ENCODE data around the gene EFNA5. TPM values are rescaled to one million over a fixed set of nuclear protein-coding genes. Genes with fewer than 3 reads are reported as not detected.
A peak's percentile ranks its signal among the peaks of the same experiment; 100 is the strongest.

Gene EFNA5
- polyA plus RNA-seq, 1 of the 3 experiments (the other 2 are of a cell fraction), result 0.81 TPM

GRCh38 chr5:107378218-107378899 is 292.4 kb downstream of the EFNA5 start:
- no peaks in the 10 kb centered on the region for H3K9me2 ChIP-seq
- TF ChIP-seq JUND (IDR thresholded peaks at IDR 0.05) (peak; percentile 20), TCF12 (IDR thresholded peaks at IDR 0.05) (peak; percentile 47; the same call in 1 of the 2 replicates), EZH2phosphoT487 (IDR thresholded peaks at IDR 0.05; ENCODE audit: borderline replicate concordance, low read depth) (no peak), FOSL2 (IDR thresholded peaks at IDR 0.05; ENCODE audit: borderline replicate concordance, low read depth) (no peak; the same call in 1 of the 2 replicates), NFIC (IDR thresholded peaks at IDR 0.05; ENCODE audit: borderline replicate concordance) (no peak), RFX5 (IDR thresholded peaks at IDR 0.05; ENCODE audit: low read length) (no peak)
- TF ChIP-seq, protein P1, sequence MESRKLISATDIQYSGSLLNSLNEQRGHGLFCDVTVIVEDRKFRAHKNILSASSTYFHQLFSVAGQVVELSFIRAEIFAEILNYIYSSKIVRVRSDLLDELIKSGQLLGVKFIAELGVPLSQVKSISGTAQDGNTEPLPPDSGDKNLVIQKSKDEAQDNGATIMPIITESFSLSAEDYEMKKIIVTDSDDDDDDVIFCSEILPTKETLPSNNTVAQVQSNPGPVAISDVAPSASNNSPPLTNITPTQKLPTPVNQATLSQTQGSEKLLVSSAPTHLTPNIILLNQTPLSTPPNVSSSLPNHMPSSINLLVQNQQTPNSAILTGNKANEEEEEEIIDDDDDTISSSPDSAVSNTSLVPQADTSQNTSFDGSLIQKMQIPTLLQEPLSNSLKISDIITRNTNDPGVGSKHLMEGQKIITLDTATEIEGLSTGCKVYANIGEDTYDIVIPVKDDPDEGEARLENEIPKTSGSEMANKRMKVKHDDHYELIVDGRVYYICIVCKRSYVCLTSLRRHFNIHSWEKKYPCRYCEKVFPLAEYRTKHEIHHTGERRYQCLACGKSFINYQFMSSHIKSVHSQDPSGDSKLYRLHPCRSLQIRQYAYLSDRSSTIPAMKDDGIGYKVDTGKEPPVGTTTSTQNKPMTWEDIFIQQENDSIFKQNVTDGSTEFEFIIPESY (IDR thresholded peaks at IDR 0.05; ENCODE audit: borderline replicate concordance, low read depth), result no peak
- TF ChIP-seq, protein P2, sequence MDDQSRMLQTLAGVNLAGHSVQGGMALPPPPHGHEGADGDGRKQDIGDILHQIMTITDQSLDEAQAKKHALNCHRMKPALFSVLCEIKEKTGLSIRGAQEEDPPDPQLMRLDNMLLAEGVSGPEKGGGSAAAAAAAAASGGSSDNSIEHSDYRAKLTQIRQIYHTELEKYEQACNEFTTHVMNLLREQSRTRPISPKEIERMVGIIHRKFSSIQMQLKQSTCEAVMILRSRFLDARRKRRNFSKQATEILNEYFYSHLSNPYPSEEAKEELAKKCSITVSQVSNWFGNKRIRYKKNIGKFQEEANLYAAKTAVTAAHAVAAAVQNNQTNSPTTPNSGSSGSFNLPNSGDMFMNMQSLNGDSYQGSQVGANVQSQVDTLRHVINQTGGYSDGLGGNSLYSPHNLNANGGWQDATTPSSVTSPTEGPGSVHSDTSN (IDR thresholded peaks at IDR 0.05), result peak; percentile 77
- TF ChIP-seq, protein P3, sequence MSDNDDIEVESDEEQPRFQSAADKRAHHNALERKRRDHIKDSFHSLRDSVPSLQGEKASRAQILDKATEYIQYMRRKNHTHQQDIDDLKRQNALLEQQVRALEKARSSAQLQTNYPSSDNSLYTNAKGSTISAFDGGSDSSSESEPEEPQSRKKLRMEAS (IDR thresholded peaks at IDR 0.05; ENCODE audit: low read depth), result no peak
- 94% methylated on average over 2 of the region's 2 CpGs for WGBS (ENCODE audit: low lambda C conversion rate)
- H3K36me3 ChIP-seq (replicated peaks in 1 of 2; ENCODE audit: control insufficient read depth in 1 of 2, insufficient read depth in 2 of 2, low read length in 1 of 2), result no peaks in the 10 kb centered on the region
- ChIA-PET POLR2A (no interaction called here), CTCF (interaction anchor here (1.5 kb wide), 1 partner anchor 41 kb away, joined by 4 read pairs; no protein-coding TSS in a partner anchor)
- no peak overlapping the region for H3K27ac ChIP-seq (ENCODE audit: low read depth in 2 of 2, low read length in 1 of 2)
- no peaks in the 10 kb centered on the region for H3K79me2 ChIP-seq (ENCODE audit: insufficient read depth)
- H4K20me1 ChIP-seq (ENCODE audit: insufficient read depth), result no peaks in the 10 kb centered on the region
- no peaks in the 10 kb centered on the region for H3F3A ChIP-seq (replicated peaks; ENCODE audit: insufficient read depth)
- DNase-seq, result no peak
- no peak overlapping the region for H3K4me2 ChIP-seq
- H3K9me3 ChIP-seq, result no peaks in the 10 kb centered on the region
- H3K4me1 ChIP-seq (ENCODE audit: control insufficient read depth in 1 of 2, insufficient read depth in 2 of 2, low read depth in 1 of 2, low read length in 1 of 2), result peaks cover 0 to 15% of the 10 kb centered on the region in 2 experiments; a peak in 3 of 4 replicates
- H3K9ac ChIP-seq, result no peak overlapping the region
- peak overlapping the region; percentile 12; the same call in 1 of the 2 replicates for H2AFZ ChIP-seq (ENCODE audit: low read depth)
- no peaks in the 10 kb centered on the region for H3K27me3 ChIP-seq (ENCODE audit: insufficient read depth)
- H3K4me3 ChIP-seq (ENCODE audit: low read depth in 2 of 2, low read length in 1 of 2), result no peak overlapping the region

GRCh38 chr5:107377277-107377609 is 293.5 kb downstream of the EFNA5 start:
- WGBS (ENCODE audit: low lambda C conversion rate), result 91% methylated on average over 5 of the region's 5 CpGs
- ChIA-PET POLR2A (no interaction called here), CTCF (interaction anchor here (0.9 kb wide), 1 partner anchor 13 kb away, joined by 4 read pairs; no protein-coding TSS in a partner anchor)
- Histone ChIP-seq H3K27ac (ENCODE audit: low read depth in 2 of 2, low read length in 1 of 2) (no peak overlapping the region), H3K27me3 (ENCODE audit: insufficient read depth) (no peaks in the 10 kb centered on the region), H4K20me1 (ENCODE audit: insufficient read depth) (no peaks in the 10 kb centered on the region), H3K9me3 (no peaks in the 10 kb centered on the region), H2AFZ (ENCODE audit: low read depth) (no peak overlapping the region), H3K79me2 (ENCODE audit: insufficient read depth) (no peaks in the 10 kb centered on the region), H3K4me2 (no peak overlapping the region), H3K36me3 (replicated peaks in 1 of 2; ENCODE audit: control insufficient read depth in 1 of 2, insufficient read depth in 2 of 2, low read length in 1 of 2) (no peaks in the 10 kb centered on the region), H3K9ac (no peak overlapping the region), H3F3A (replicated peaks; ENCODE audit: insufficient read depth) (no peaks in the 10 kb centered on the region), H3K4me3 (ENCODE audit: low read depth in 2 of 2, low read length in 1 of 2) (no peak overlapping the region), H3K4me1 (ENCODE audit: control insufficient read depth in 1 of 2, insufficient read depth in 2 of 2, low read depth in 1 of 2, low read length in 1 of 2) (peaks cover 0 to 15% of the 10 kb centered on the region in 2 experiments; a peak in 3 of 4 replicates), H3K9me2 (no peaks in the 10 kb centered on the region)
- DNase-seq, result no peak
- TF ChIP-seq, protein P4, sequence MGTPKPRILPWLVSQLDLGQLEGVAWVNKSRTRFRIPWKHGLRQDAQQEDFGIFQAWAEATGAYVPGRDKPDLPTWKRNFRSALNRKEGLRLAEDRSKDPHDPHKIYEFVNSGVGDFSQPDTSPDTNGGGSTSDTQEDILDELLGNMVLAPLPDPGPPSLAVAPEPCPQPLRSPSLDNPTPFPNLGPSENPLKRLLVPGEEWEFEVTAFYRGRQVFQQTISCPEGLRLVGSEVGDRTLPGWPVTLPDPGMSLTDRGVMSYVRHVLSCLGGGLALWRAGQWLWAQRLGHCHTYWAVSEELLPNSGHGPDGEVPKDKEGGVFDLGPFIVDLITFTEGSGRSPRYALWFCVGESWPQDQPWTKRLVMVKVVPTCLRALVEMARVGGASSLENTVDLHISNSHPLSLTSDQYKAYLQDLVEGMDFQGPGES (IDR thresholded peaks at IDR 0.05; ENCODE audit: low read depth, low read length), result no peak
- TF ChIP-seq, protein P5, sequence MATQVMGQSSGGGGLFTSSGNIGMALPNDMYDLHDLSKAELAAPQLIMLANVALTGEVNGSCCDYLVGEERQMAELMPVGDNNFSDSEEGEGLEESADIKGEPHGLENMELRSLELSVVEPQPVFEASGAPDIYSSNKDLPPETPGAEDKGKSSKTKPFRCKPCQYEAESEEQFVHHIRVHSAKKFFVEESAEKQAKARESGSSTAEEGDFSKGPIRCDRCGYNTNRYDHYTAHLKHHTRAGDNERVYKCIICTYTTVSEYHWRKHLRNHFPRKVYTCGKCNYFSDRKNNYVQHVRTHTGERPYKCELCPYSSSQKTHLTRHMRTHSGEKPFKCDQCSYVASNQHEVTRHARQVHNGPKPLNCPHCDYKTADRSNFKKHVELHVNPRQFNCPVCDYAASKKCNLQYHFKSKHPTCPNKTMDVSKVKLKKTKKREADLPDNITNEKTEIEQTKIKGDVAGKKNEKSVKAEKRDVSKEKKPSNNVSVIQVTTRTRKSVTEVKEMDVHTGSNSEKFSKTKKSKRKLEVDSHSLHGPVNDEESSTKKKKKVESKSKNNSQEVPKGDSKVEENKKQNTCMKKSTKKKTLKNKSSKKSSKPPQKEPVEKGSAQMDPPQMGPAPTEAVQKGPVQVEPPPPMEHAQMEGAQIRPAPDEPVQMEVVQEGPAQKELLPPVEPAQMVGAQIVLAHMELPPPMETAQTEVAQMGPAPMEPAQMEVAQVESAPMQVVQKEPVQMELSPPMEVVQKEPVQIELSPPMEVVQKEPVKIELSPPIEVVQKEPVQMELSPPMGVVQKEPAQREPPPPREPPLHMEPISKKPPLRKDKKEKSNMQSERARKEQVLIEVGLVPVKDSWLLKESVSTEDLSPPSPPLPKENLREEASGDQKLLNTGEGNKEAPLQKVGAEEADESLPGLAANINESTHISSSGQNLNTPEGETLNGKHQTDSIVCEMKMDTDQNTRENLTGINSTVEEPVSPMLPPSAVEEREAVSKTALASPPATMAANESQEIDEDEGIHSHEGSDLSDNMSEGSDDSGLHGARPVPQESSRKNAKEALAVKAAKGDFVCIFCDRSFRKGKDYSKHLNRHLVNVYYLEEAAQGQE (IDR thresholded peaks at IDR 0.05; ENCODE audit: low read depth, low read length), result no peak
- TF ChIP-seq SMC3 (IDR thresholded peaks at IDR 0.05; ENCODE audit: low read depth, low read length), result no peak
- no peak for TF ChIP-seq NFIC (IDR thresholded peaks at IDR 0.05; ENCODE audit: borderline replicate concordance)
- TF ChIP-seq, protein P6, sequence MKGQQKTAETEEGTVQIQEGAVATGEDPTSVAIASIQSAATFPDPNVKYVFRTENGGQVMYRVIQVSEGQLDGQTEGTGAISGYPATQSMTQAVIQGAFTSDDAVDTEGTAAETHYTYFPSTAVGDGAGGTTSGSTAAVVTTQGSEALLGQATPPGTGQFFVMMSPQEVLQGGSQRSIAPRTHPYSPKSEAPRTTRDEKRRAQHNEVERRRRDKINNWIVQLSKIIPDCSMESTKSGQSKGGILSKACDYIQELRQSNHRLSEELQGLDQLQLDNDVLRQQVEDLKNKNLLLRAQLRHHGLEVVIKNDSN (IDR thresholded peaks at IDR 0.05; ENCODE audit: borderline replicate concordance, low read depth), result no peak
- no peak for TF ChIP-seq MXI1 (IDR thresholded peaks at IDR 0.05; ENCODE audit: low read depth, low read length)

Measured in SK-N-SH (cell line).